ENCODE data around the gene MMP24. TPM values are rescaled to one million over a fixed set of nuclear protein-coding genes. Genes with fewer than 3 reads are reported as not detected.

Gene MMP24
- total and polyA plus RNA-seq, 2 experiments from 2014 or later = 2.0 to 27.3 TPM

- no peak for TF ChIP-seq ZNF462 (CRISPR knock-in tag; IDR thresholded peaks at IDR 0.05)
These were observed 54.0 kb downstream of the MMP24 start (continued) for GRCh38 chr20:35280523-35280922.

DNA sequence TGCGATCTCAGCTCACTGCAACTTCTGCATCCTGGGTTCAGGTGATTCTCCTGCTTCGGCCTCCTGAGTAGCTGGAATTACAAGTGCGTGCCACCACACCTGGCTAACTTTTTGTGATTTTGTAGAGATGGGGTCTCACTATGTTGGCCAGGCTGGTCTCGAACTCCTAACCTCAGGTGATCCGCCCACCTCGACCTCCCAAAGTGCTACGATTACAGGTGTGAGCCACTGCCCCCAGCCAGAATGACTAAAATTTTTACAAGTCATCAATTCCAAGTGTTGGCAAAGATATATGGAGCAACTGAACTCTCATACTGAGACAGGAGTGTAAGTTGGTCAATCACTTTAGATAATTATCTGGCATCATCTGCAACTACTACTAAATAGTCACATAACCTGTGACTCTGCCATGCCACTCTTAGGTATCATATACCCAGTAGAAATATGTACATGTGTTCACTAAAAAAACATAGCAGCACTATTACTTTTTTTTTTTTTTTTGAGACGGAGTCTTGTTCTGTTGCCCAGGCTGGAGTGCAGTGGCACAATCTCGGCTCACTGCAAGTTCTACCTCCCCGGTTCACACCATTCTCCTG lies 55.1 kb downstream of the MMP24 start:
- Histone ChIP-seq H3K36me3 (ENCODE audit: insufficient read depth) (peaks cover 18% of the 10 kb centered on the region), H3K27ac (ENCODE audit: low read depth) (0 out of 2 replicates have a peak overlapping the region, but pooled peaks have one; percentile 50)
- TF ChIP-seq CREB1 (CRISPR knock-in tag; IDR thresholded peaks at IDR 0.05; ENCODE audit: low read depth) (no peak), CTCF (conservative IDR thresholded peaks at IDR 0.05; ENCODE audit: low read depth in 2 of 2) (no peak), NANOG (IDR thresholded peaks at IDR 0.05; ENCODE audit: borderline replicate concordance) (no peak), JUNB (IDR thresholded peaks at IDR 0.05; ENCODE audit: unreplicated experiment) (no peak), POLR2AphosphoS5 (IDR thresholded peaks at IDR 0.05; ENCODE audit: low read depth) (no peak), STAT1 (IDR thresholded peaks at IDR 0.05; ENCODE audit: unreplicated experiment) (no peak), ZNF114 (CRISPR knock-in tag; IDR thresholded peaks at IDR 0.05) (no peak), ZNF331 (CRISPR knock-in tag; IDR thresholded peaks at IDR 0.05; ENCODE audit: low read depth) (no peak)

More for the DNA sequence above, 55.1 kb downstream of the MMP24 start:
- Histone ChIP-seq H3K9me2 (ENCODE audit: insufficient read depth) (no peaks in the 10 kb centered on the region), H3K4me2 (no peak overlapping the region), H2AFZ (no peak overlapping the region), H3K4me1 (ENCODE audit: insufficient read depth) (peaks cover 12% of the 10 kb centered on the region; the same call in 1 of the 2 replicates), H3K27me3 (ENCODE audit: insufficient read depth) (no peaks in the 10 kb centered on the region), H3K4me3 (no peak overlapping the region), H4K20me1 (replicated peaks; ENCODE audit: insufficient read depth) (peaks cover 24% of the 10 kb centered on the region; the same call in 1 of the 2 replicates), H3K79me2 (replicated peaks; ENCODE audit: insufficient read depth) (peaks cover 41% of the 10 kb centered on the region), H3F3A (replicated peaks; ENCODE audit: low read depth) (peaks cover 43% of the 10 kb centered on the region)
- peaks cover 22% of the 10 kb centered on the region for H3K4me1 Mint-ChIP-seq
- H3K27ac Mint-ChIP-seq = no peak overlapping the region
- H3K9me3 Mint-ChIP-seq = no peaks in the 10 kb centered on the region; the same call in 2 of the 3 replicates
- no peak for ATAC-seq
- H3K4me3 Mint-ChIP-seq = no peak overlapping the region
- no peak for DNase-seq (ENCODE audit: low spot score)
- H3K36me3 Mint-ChIP-seq (ENCODE audit: low read depth) = peaks cover 60% of the 10 kb centered on the region
- peaks cover 33% of the 10 kb centered on the region for H3K27me3 Mint-ChIP-seq (ENCODE audit: insufficient read depth, low read depth, poor library complexity)

All from GM23338 (cell line).